CD4-positive, alpha-beta memory T cell (primary cell): ENCODE data around the gene TRIM72. TPM values are rescaled to one million over a fixed set of nuclear protein-coding genes. Genes with fewer than 3 reads are reported as not detected.
"Not testable (repeated sequence)": the region's sequence is repeated elsewhere in the genome, so short reads cannot be mapped to it uniquely, and the experiment has no call there.

Source experiments
- CTCF ChIA-PET: fragments of 350-600 bp; sonication (Branson Sonifier 250); formaldehyde crosslinking; loops from one replicate; lab custom pipeline; 2021; ENCODE audit warnings: inconsistent platforms; ENCODE audit not compliant: partially characterized antibody; lab: Charles Lee
- POLR2A ChIA-PET: fragments of 350-600 bp; sonication (Branson Sonifier 250); formaldehyde crosslinking; loops from one replicate; lab custom pipeline; 2021; ENCODE audit not compliant: partially characterized antibody; lab: Charles Lee
- DNase-seq, 5 donors: peaks; one replicate each; pipeline versions ENCODE4 v3.0.0 to v3.0.0-alpha.2; 2020 to 2022; ENCODE audit warnings: mixed read lengths in 1 of 5
- H3K27ac ChIP-seq: one replicate; pipeline ENCODE4 v1.7.0; 2013; ENCODE audit warnings: low read depth, low read length
- H3K27me3 ChIP-seq: 2 replicates; pipeline ENCODE4 v1.7.0; 2013; ENCODE audit warnings: mild to moderate bottlenecking, low read length, moderate library complexity; ENCODE audit not compliant: insufficient read depth
- H3K36me3 ChIP-seq: 2 replicates; pipeline ENCODE4 v1.7.0; 2013; ENCODE audit warnings: mild to moderate bottlenecking, low read length, moderate library complexity; ENCODE audit not compliant: insufficient read depth
- H3K4me1 ChIP-seq: 2 replicates; pipeline ENCODE4 v1.7.0; 2013; ENCODE audit warnings: mild to moderate bottlenecking, low read length, moderate library complexity; ENCODE audit not compliant: insufficient read depth
- H3K4me3 ChIP-seq, 2 donors: one replicate each; pipeline ENCODE4 v1.7.0; 2013; ENCODE audit warnings: low read length in 2 of 2, mild to moderate bottlenecking in 1 of 2
- H3K9me3 ChIP-seq, 2 donors: one replicate each; pipeline ENCODE4 v1.7.0; 2013; ENCODE audit warnings: low read length in 2 of 2, control low read depth in 1 of 2; ENCODE audit not compliant: control insufficient read depth in 1 of 2
- H3K27ac Mint-ChIP-seq, 7 donors: one replicate each; pipeline ENCODE4 v1.8.0; 2020 to 2021; ENCODE audit warnings: mixed read lengths in 7 of 7, mild to moderate bottlenecking in 6 of 7, inconsistent platforms in 3 of 7, moderate library complexity in 3 of 7
- H3K27me3 Mint-ChIP-seq, 2 donors: one replicate each; pipeline ENCODE4 v1.8.0; 2020 to 2021; ENCODE audit warnings: mixed read lengths in 2 of 2
- H3K36me3 Mint-ChIP-seq, 2 donors: one replicate each; pipeline ENCODE4 v1.8.0; 2020 to 2021; ENCODE audit warnings: mixed read lengths in 2 of 2, inconsistent platforms in 1 of 2, mild to moderate bottlenecking in 1 of 2
- H3K4me1 Mint-ChIP-seq, 4 donors: one replicate each; pipeline ENCODE4 v1.8.0; 2020 to 2021; ENCODE audit warnings: mixed read lengths in 4 of 4, mild to moderate bottlenecking in 1 of 4
- H3K4me3 Mint-ChIP-seq, 8 donors: one replicate each; pipeline ENCODE4 v1.8.0; 2020 to 2021; ENCODE audit warnings: mixed read lengths in 8 of 8, mild to moderate bottlenecking in 7 of 8, moderate library complexity in 6 of 8, inconsistent platforms in 3 of 8
- H3K9me3 Mint-ChIP-seq, 8 donors: one replicate each; pipeline ENCODE4 v1.8.0; 2020 to 2021; ENCODE audit warnings: mixed read lengths in 8 of 8, mild to moderate bottlenecking in 5 of 8, inconsistent platforms in 3 of 8, moderate library complexity in 1 of 8
- intact Hi-C: fragments of 100-400 bp; cut with micrococcal nuclease; formaldehyde crosslinking; loops from one replicate; pipeline ENCODE4 v1.15.1; 2023
- polyA plus RNA-seq, 2 donors: library from polyadenylated mRNA; unstranded; fragments of 300-500 nt; fragmentation: Illumina TruSeq; gene quantifications; one replicate each; pipeline ENCODE4 v1.2.3, GENCODE V29; 2021
- total RNA-seq, 2 experiments: library from RNA; stranded (reverse); gene quantifications; one replicate each; pipeline ENCODE4 v1.2.3, GENCODE V29; 2021

The TRIM72 gene
- total and polyA plus RNA-seq, 4 experiments from 2014 or later: not detected

DNA sequence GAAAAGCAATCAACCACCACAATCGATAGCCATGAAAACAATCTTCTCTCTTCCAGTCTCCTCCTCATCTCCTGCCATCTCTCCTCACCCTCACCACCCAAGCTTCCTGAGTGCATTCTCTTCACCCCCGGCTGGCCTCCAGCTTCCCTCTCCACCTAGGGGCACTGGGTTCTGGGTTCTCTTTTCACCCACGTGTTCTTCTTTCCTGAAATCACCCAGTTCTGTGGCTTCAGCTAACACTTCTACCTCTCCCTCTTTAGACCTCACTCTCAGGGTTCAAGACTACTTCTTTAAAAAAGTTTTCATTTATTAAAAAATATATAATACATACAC lies 54.1 kb downstream of the TRIM72 start:
- ChIA-PET CTCF (no interaction called here), POLR2A (no interaction called here)
- DNase-seq: no peak
- no peaks in the 10 kb centered on the region for H3K9me3 ChIP-seq
- H3K27ac ChIP-seq: no peak overlapping the region
- Mint-ChIP-seq H3K4me3 (peak overlapping the region in 1 of 8 donors; percentile 14), H3K27ac (peak overlapping the region in 2 of 7 donors; percentile 70 to 72), H3K9me3 (no peaks in the 10 kb centered on the region), H3K4me1 (peaks cover 5 to 25% (median 14%) of the 10 kb centered on the region in 4 donors), H3K27me3 (peaks cover 5 to 7% of the 10 kb centered on the region in 2 donors), H3K36me3 (peaks cover 0 to 4% of the 10 kb centered on the region in 2 donors)
- no peaks in the 10 kb centered on the region for H3K36me3 ChIP-seq
- intact Hi-C loops: no loop called here
- no peak overlapping the region for H3K4me3 ChIP-seq
- peaks cover 15% of the 10 kb centered on the region for H3K4me1 ChIP-seq
- H3K27me3 ChIP-seq: no peaks in the 10 kb centered on the region

GRCh38 chr16:31268891-31269290 lies 55.0 kb downstream of the TRIM72 start:
- ChIA-PET CTCF (no interaction called here), POLR2A (no interaction called here)
- Histone ChIP-seq H3K27ac (no peak overlapping the region), H3K4me3 (no peak overlapping the region), H3K36me3 (no peaks in the 10 kb centered on the region), H3K4me1 (peaks cover 15% of the 10 kb centered on the region), H3K27me3 (no peaks in the 10 kb centered on the region), H3K9me3 (no peaks in the 10 kb centered on the region)
- H3K36me3 Mint-ChIP-seq: peaks cover 0 to 4% of the 10 kb centered on the region in 2 donors
- DNase-seq: no peak
- intact Hi-C loops: no loop called here
- no peak overlapping the region for H3K4me3 Mint-ChIP-seq
- H3K9me3 Mint-ChIP-seq: no peaks in the 10 kb centered on the region
- H3K27me3 Mint-ChIP-seq: peaks cover 5 to 7% of the 10 kb centered on the region in 2 donors
- H3K27ac Mint-ChIP-seq: no peak overlapping the region
- H3K4me1 Mint-ChIP-seq: peaks cover 2 to 19% (median 11%) of the 10 kb centered on the region in 4 donors

DNA sequence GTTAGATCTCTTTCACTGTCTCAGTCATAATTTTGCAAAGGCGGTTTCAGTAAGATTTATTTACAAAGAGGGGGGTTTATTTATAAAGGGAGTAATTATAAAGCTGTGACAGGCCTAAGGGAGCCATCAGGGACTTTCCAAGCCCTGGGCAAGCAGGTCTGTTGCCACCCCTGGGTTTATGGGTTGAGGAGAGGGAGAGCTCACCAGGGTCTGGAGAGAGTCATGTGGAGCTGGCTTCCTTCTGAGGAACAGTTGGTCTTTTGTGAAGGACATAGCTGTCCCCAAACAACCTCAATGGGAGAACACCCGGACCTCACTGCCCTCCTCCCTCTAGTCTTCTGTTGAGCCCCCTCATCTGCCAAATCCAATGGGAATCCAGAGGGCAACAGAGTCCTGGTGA lies 55.6 kb downstream of the TRIM72 start:
- intact Hi-C loops: no loop called here
- H3K27ac Mint-ChIP-seq: peak overlapping the region in 2 of 7 donors; percentile 42 to 47
- DNase-seq: no peak
- ChIA-PET CTCF (no interaction called here), POLR2A (no interaction called here)
- H3K4me3 ChIP-seq: no peak overlapping the region
- H3K9me3 Mint-ChIP-seq: no peaks in the 10 kb centered on the region
- H3K4me1 Mint-ChIP-seq: peaks cover 2 to 19% (median 11%) of the 10 kb centered on the region in 4 donors
- no peak overlapping the region for H3K4me3 Mint-ChIP-seq
- no peaks in the 10 kb centered on the region for H3K36me3 ChIP-seq
- H3K27me3 Mint-ChIP-seq: peaks cover 5 to 7% of the 10 kb centered on the region in 2 donors
- H3K9me3 ChIP-seq: no peaks in the 10 kb centered on the region
- peaks cover 15% of the 10 kb centered on the region for H3K4me1 ChIP-seq
- no peak overlapping the region for H3K27ac ChIP-seq
- H3K36me3 Mint-ChIP-seq: peaks cover 0 to 4% of the 10 kb centered on the region in 2 donors
- no peaks in the 10 kb centered on the region for H3K27me3 ChIP-seq

DNA sequence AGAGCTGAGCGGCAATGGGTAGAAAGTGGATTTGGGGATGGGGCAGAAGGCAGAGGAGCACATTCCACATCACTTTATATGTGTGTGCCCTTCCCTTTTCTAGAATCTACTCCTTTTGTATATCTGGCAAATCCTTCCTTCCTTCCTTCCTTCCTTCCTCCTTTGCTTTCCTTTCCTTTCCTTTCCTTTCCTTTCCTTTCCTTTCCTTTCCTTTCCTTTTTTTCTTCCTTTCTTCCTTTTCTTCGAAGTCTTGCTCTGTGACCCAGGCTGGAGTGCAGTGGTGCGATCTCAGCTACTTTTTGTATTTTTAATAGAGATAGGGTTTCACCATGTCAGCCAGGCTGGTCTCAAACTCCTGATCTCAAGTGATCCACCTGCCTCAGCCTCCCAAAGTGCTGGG lies 56.1 kb downstream of the TRIM72 start:
- CTCF ChIA-PET, H3K36me3 ChIP-seq, POLR2A ChIA-PET, H3K9me3 ChIP-seq, H3K27me3 ChIP-seq, DNase-seq, H3K4me3 Mint-ChIP-seq, H3K36me3 Mint-ChIP-seq, H3K27ac Mint-ChIP-seq, H3K27ac ChIP-seq, H3K9me3 Mint-ChIP-seq, H3K4me3 ChIP-seq, intact Hi-C loops, H3K27me3 Mint-ChIP-seq: not testable (repeated sequence)
- H3K4me1 Mint-ChIP-seq: peaks cover 2 to 19% (median 11%) of the 10 kb centered on the region in 4 donors
- H3K4me1 ChIP-seq: peaks cover 13% of the 10 kb centered on the region

DNA sequence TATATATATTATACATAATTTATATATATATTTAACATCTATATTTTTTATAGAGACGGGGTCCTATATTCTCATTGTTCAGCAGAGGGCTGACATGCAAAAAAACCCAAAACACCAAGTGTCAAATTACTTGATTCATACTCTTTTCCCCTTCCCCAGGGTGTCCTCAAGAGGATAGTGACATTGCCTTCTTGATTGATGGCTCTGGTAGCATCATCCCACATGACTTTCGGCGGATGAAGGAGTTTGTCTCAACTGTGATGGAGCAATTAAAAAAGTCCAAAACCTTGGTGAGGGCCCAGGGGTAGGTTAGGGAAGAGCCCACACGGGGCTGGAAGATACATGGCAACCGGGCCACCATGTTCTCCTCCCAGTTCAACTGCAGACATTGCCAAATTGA lies 56.9 kb downstream of the TRIM72 start:
- no peak overlapping the region for H3K4me3 ChIP-seq
- no peak overlapping the region for H3K27ac ChIP-seq
- no peak overlapping the region for H3K4me3 Mint-ChIP-seq
- CTCF ChIA-PET: no interaction called here
- no peak overlapping the region for H3K27ac Mint-ChIP-seq
- no peaks in the 10 kb centered on the region for H3K36me3 ChIP-seq
- no peaks in the 10 kb centered on the region for H3K9me3 Mint-ChIP-seq
- H3K27me3 Mint-ChIP-seq: peaks cover 5 to 7% of the 10 kb centered on the region in 2 donors
- H3K4me1 Mint-ChIP-seq: peaks cover 1 to 11% (median 6%) of the 10 kb centered on the region in 4 donors
- intact Hi-C loops: no loop called here
- H3K4me1 ChIP-seq: peaks cover 5% of the 10 kb centered on the region
- H3K9me3 ChIP-seq: no peaks in the 10 kb centered on the region
- POLR2A ChIA-PET: no interaction called here
- DNase-seq: no peak
- no peaks in the 10 kb centered on the region for H3K27me3 ChIP-seq
- peaks cover 0 to 4% of the 10 kb centered on the region in 2 donors for H3K36me3 Mint-ChIP-seq

DNA sequence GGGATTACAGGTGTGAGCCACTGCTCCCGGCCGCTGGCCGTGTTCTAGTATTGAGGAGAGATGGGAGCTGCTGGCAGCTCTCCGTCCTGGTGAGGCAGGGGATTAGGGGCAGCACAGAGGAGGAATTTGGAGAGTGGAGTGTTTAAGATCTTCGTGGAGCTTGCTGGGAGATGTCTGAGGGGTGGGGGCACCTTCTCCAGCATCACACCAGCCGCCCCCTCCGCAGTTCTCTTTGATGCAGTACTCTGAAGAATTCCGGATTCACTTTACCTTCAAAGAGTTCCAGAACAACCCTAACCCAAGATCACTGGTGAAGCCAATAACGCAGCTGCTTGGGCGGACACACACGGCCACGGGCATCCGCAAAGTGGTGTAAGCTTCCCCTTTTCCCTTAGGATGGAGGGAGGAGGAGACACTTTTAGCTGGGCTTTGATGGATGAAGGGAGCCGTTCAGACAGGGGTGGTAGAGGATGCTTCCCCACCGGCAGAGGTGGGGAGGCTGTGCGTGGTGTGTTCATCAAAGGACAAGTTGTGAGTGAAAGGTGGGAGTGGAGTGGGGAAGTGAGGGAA lies 57.8 kb downstream of the TRIM72 start:
- Mint-ChIP-seq H3K27ac (no peak overlapping the region), H3K4me3 (no peak overlapping the region), H3K4me1 (peaks cover 1 to 8% (median 4%) of the 10 kb centered on the region in 4 donors), H3K36me3 (peaks cover 0 to 4% of the 10 kb centered on the region in 2 donors), H3K27me3 (peaks cover 5 to 7% of the 10 kb centered on the region in 2 donors), H3K9me3 (no peaks in the 10 kb centered on the region)
- Histone ChIP-seq H3K9me3 (no peaks in the 10 kb centered on the region), H3K4me1 (no peaks in the 10 kb centered on the region), H3K4me3 (no peak overlapping the region), H3K27me3 (no peaks in the 10 kb centered on the region), H3K27ac (no peak overlapping the region), H3K36me3 (no peaks in the 10 kb centered on the region)
- ChIA-PET CTCF (no interaction called here), POLR2A (no interaction called here)
- no peak for DNase-seq
- intact Hi-C loops: no loop called here

GRCh38 chr16:31273187-31273586 lies 59.3 kb downstream of the TRIM72 start:
- Histone ChIP-seq H3K36me3 (no peaks in the 10 kb centered on the region), H3K9me3 (no peaks in the 10 kb centered on the region), H3K4me1 (no peaks in the 10 kb centered on the region), H3K27ac (no peak overlapping the region), H3K4me3 (no peak overlapping the region), H3K27me3 (no peaks in the 10 kb centered on the region)
- Mint-ChIP-seq H3K27me3 (peaks cover 0 to 7% of the 10 kb centered on the region in 2 donors), H3K4me3 (no peak overlapping the region), H3K36me3 (peaks cover 0 to 2% of the 10 kb centered on the region in 2 donors), H3K4me1 (no peaks in the 10 kb centered on the region), H3K9me3 (no peaks in the 10 kb centered on the region), H3K27ac (no peak overlapping the region)
- no peak for DNase-seq
- POLR2A ChIA-PET: no interaction called here
- CTCF ChIA-PET: interaction anchor here (0.6 kb wide), 1 partner anchor 25 kb away, joined by 3 read pairs; no protein-coding TSS in a partner anchor
- intact Hi-C loops: no loop called here
